Glutamatergic neuron (in vitro differentiated cells): ENCODE results near the gene KCNMA1. TPM values are rescaled to one million over a fixed set of nuclear protein-coding genes. Genes with fewer than 3 reads are reported as not detected.

Experiments
- DNase-seq: peaks from one replicate; pipeline ENCODE4 v3.0.0; 2022
- H3K27ac Mint-ChIP-seq: one replicate; pipeline ENCODE4 v1.8.0; 2020; ENCODE audit warnings: mild to moderate bottlenecking, mixed read lengths, inconsistent platforms; ENCODE audit not compliant: unreplicated experiment
- H3K27me3 Mint-ChIP-seq: one replicate; pipeline ENCODE4 v1.8.0; 2020; ENCODE audit warnings: mild to moderate bottlenecking, moderate library complexity, mixed read lengths, inconsistent platforms; ENCODE audit not compliant: unreplicated experiment
- H3K36me3 Mint-ChIP-seq: one replicate; pipeline ENCODE4 v1.8.0; 2020; ENCODE audit warnings: mild to moderate bottlenecking, mixed read lengths, inconsistent platforms; ENCODE audit not compliant: unreplicated experiment
- H3K4me1 Mint-ChIP-seq: one replicate; pipeline ENCODE4 v1.8.0; 2020; ENCODE audit warnings: mild to moderate bottlenecking, low read depth, mixed read lengths, inconsistent platforms; ENCODE audit not compliant: unreplicated experiment
- H3K4me3 Mint-ChIP-seq: one replicate; pipeline ENCODE4 v1.8.0; 2020; ENCODE audit warnings: mild to moderate bottlenecking, mixed read lengths, inconsistent platforms; ENCODE audit not compliant: unreplicated experiment
- H3K9me3 Mint-ChIP-seq: one replicate; pipeline ENCODE4 v1.8.0; 2020; ENCODE audit warnings: mild to moderate bottlenecking, moderate library complexity, mixed read lengths, inconsistent platforms; ENCODE audit not compliant: unreplicated experiment
- CTCF ChIP-seq: fragments of 200-600 bp; sonication (generic); IDR thresholded peaks from one replicate; pipeline ENCODE4 v1.5.0; 2021; ENCODE audit not compliant: partially characterized antibody, unreplicated experiment
- total RNA-seq: library from RNA; stranded (reverse); fragmentation: NEBNext Ultra II Directional; extraction: Animal tissue kit (Norgen Biotek cat#: 25700); gene quantifications from one replicate; pipeline ENCODE4 v1.2.1, GENCODE V29; 2021; ENCODE audit not compliant: unreplicated experiment

Gene KCNMA1
- total RNA-seq, 1 donor from 2014 or later, result 3.2 TPM

DNA sequence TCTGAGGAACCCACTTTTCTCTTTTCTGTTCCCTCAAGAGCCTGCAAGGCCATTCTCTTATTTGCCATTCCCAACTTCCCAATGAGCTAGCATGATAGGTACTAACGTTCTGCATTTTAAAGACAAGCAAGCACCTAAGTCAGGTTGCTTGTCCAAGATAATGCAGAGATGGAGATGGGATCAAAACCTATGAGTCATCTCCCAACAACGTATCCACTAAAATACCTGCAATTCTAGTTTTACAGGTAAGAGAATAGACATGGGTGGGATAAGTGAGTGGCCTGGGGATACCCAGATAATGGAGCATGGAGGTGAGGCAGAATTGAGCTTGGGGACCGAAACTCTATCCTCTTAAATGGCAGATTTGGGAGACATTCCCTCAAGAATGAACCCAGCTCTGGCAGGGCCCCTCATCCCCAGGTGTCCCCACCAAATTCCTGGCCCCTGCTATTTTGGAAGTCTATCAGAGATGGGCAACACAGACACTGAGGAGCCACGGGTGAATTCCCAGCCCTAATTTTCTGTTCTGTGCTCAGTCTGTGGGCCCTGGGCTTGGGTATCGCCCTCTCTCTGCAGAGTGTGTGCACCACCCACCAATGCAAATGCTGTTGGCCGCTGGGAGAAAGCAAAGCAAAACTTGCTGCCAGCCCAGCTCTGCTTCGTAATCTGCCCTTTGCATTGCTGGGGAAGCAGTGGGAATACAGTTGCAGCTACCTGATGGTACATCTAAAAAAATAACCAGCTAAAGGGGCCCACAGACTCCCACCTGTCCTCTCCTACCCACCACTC, 98.3 kb downstream of the KCNMA1 start:
- H3K9me3 Mint-ChIP-seq, result peaks cover 2% of the 10 kb centered on the region
- no peaks in the 10 kb centered on the region for H3K27me3 Mint-ChIP-seq
- no peaks in the 10 kb centered on the region for H3K36me3 Mint-ChIP-seq
- H3K27ac Mint-ChIP-seq, result no peak overlapping the region
- DNase-seq, result no peak
- H3K4me3 Mint-ChIP-seq, result no peak overlapping the region
- no peaks in the 10 kb centered on the region for H3K4me1 Mint-ChIP-seq
- no peak for TF ChIP-seq CTCF

DNA sequence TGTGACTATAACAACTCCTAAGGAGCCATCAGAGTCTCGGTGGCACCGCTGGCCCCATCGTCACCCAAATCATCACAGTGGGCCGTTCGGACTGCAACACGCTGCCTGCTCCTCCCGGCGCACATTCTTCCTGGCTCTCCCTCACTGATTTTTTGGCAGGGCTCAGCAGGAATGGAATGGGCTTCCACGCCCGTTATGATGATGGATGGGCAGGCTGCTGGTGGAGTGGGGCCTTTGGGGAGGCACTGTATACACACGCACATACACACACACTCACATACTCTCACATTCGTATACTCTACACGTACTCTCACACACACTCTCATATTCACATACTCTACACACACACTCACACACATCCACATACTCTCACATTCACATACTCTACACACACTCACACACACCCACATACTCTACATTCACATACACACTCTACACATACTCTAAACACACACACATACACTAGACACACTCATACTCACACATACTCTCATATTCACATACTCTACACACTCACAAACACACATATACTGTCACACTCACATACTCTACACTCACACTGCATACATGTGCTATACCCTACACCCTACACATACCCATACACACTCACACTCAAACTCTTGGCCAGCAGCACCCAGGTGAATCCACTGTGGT, 99.8 kb downstream of the KCNMA1 start:
- Mint-ChIP-seq H3K27me3 (no peaks in the 10 kb centered on the region), H3K4me1 (no peaks in the 10 kb centered on the region), H3K9me3 (no peaks in the 10 kb centered on the region), H3K27ac (no peak overlapping the region), H3K4me3 (no peak overlapping the region), H3K36me3 (no peaks in the 10 kb centered on the region)
- no peak for TF ChIP-seq CTCF
- DNase-seq, result no peak

GRCh38 chr10:77537071-77537470, 100.5 kb downstream of the KCNMA1 start:
- H3K36me3 Mint-ChIP-seq, result no peaks in the 10 kb centered on the region
- TF ChIP-seq CTCF, result no peak
- H3K4me1 Mint-ChIP-seq, result no peaks in the 10 kb centered on the region
- no peak overlapping the region for H3K27ac Mint-ChIP-seq
- H3K9me3 Mint-ChIP-seq, result no peaks in the 10 kb centered on the region
- H3K27me3 Mint-ChIP-seq, result peaks cover 2% of the 10 kb centered on the region
- no peak for DNase-seq
- no peak overlapping the region for H3K4me3 Mint-ChIP-seq

GRCh38 chr10:77533887-77534278, 103.7 kb downstream of the KCNMA1 start:
- Mint-ChIP-seq H3K9me3 (no peaks in the 10 kb centered on the region), H3K4me1 (peaks cover 8% of the 10 kb centered on the region), H3K4me3 (no peak overlapping the region), H3K27me3 (peaks cover 10% of the 10 kb centered on the region), H3K36me3 (no peaks in the 10 kb centered on the region), H3K27ac (no peak overlapping the region)
- no peak for TF ChIP-seq CTCF
- no peak for DNase-seq
